H1 (cell line): ENCODE results near the gene NTMT1. TPM values are rescaled to one million over a fixed set of nuclear protein-coding genes. Genes with fewer than 3 reads are reported as not detected.

Source experiments
- CTCF ChIA-PET: fragments of 300-600 bp; sonication (Branson Sonifier 250); formaldehyde crosslinking; loops from one replicate; lab custom pipeline; 2021; ENCODE audit not compliant: partially characterized antibody; lab: Charles Lee
- POLR2A ChIA-PET: fragments of 300-600 bp; sonication (Branson Sonifier 250); formaldehyde crosslinking; loops from one replicate; lab custom pipeline; 2021; ENCODE audit warnings: inconsistent platforms; ENCODE audit not compliant: partially characterized antibody; lab: Charles Lee
- DNase-seq, 2 experiments: peaks; one replicate each; pipeline versions ENCODE4 v3.0.0 to v3.0.0-alpha.2; 2010 to 2022; ENCODE audit warnings: low spot score in 2 of 2, low read depth in 1 of 2, mixed read lengths in 1 of 2
- FAIRE-seq: peaks from 2 replicates; lab custom pipeline; 2011; peaks lifted over from hg19 to GRCh38; lab: Jason Lieb, UNC
- H2AFZ ChIP-seq: 2 replicates; pipeline ENCODE4 v1.8.1; 2012; ENCODE audit warnings: low read length, inconsistent platforms
- H2AK5ac ChIP-seq: 2 replicates; pipeline ENCODE4 v1.6.1; 2013; ENCODE audit warnings: low read depth, low read length
- H2BK120ac ChIP-seq: replicated peaks from 2 replicates; pipeline ENCODE3; 2013; ENCODE audit warnings: low read depth, low read length, inconsistent platforms
- H2BK12ac ChIP-seq: 2 replicates; pipeline ENCODE4 v1.6.1; 2013; ENCODE audit warnings: low read depth, low read length
- H2BK15ac ChIP-seq: 2 replicates; pipeline ENCODE4 v1.6.1; 2013; ENCODE audit warnings: low read length
- H2BK20ac ChIP-seq: 2 replicates; pipeline ENCODE4 v1.6.1; 2013; ENCODE audit warnings: low read length
- H2BK5ac ChIP-seq: 2 replicates; pipeline ENCODE4 v1.6.1; 2013; ENCODE audit warnings: low read depth, low read length
- H3K14ac ChIP-seq: 2 replicates; pipeline ENCODE4 v1.6.1; 2013; ENCODE audit warnings: inconsistent platforms; ENCODE audit not compliant: insufficient read length
- H3K18ac ChIP-seq: 2 replicates; pipeline ENCODE4 v1.6.1; 2013; ENCODE audit warnings: low read length; ENCODE audit errors: extremely low read depth
- H3K23ac ChIP-seq: 2 replicates; pipeline ENCODE4 v1.6.1; 2013; ENCODE audit warnings: inconsistent platforms; ENCODE audit not compliant: insufficient read length
- H3K23me2 ChIP-seq: 2 replicates; pipeline ENCODE4 v1.6.1; 2013; ENCODE audit warnings: low read depth, low read length
- H3K27ac ChIP-seq: 2 replicates; pipeline ENCODE4 v1.6.1; 2011; ENCODE audit warnings: low read depth, low read length, inconsistent platforms
- H3K27me3 ChIP-seq, 4 experiments: replicated peaks in 1 of 4; 1 replicate in 1 of 4; 2 replicates in 3 of 4; pipeline versions ENCODE4 v1.6.1 to v1.8.1; 2011 to 2013; ENCODE audit warnings: low read length in 3 of 4, mild to moderate bottlenecking in 3 of 4, inconsistent platforms in 2 of 4, mixed read lengths in 2 of 4, moderate library complexity in 1 of 4; ENCODE audit not compliant: control insufficient read depth in 3 of 4, insufficient read depth in 3 of 4; ENCODE audit errors: extremely low read depth in 1 of 4
- H3K36me3 ChIP-seq, 4 experiments: 2 replicates each; pipeline versions ENCODE4 v1.6.1 to v1.8.1; 2011 to 2013; ENCODE audit warnings: mild to moderate bottlenecking in 4 of 4, low read length in 3 of 4, moderate library complexity in 2 of 4, control low read depth in 1 of 4, inconsistent platforms in 1 of 4; ENCODE audit not compliant: insufficient read depth in 4 of 4, control insufficient read depth in 2 of 4
- H3K4ac ChIP-seq: replicated peaks from 2 replicates; pipeline ENCODE3; 2013; ENCODE audit warnings: low read length, low read depth, mixed read lengths, inconsistent platforms; ENCODE audit not compliant: insufficient read length
- H3K4me1 ChIP-seq, 4 experiments: replicated peaks in 1 of 4; 1 replicate in 1 of 4; 2 replicates in 3 of 4; pipeline versions ENCODE4 v1.6.1 to v1.8.1; 2011 to 2013; ENCODE audit warnings: low read length in 3 of 4, inconsistent platforms in 2 of 4, mixed read lengths in 1 of 4; ENCODE audit not compliant: insufficient read depth in 4 of 4, control insufficient read depth in 3 of 4
- H3K4me2 ChIP-seq, 2 experiments: 2 replicates each; pipeline versions ENCODE4 v1.6.1 to v1.8.1; 2011 to 2013; ENCODE audit warnings: low read depth in 2 of 2, low read length in 2 of 2, control low read depth in 1 of 2, inconsistent platforms in 1 of 2, mild to moderate bottlenecking in 1 of 2; ENCODE audit not compliant: insufficient read depth in 1 of 2
- H3K4me3 ChIP-seq, 4 experiments: fragments of 200-600, 300-600 bp in 1 of 4; sonication (generic), shearing (Covaris generic), sonication (Bioruptor Twin) in 1 of 4; 2 replicates each; pipeline versions ENCODE4 v1.5.1 to v1.8.1; 2011 to 2016; ENCODE audit warnings: low read length in 4 of 4, low read depth in 3 of 4, control low read depth in 2 of 4, inconsistent platforms in 2 of 4, mild to moderate bottlenecking in 2 of 4, mixed read lengths in 1 of 4, moderate library complexity in 1 of 4; ENCODE audit not compliant: insufficient read depth in 2 of 4; ENCODE audit errors: extremely low read depth in 1 of 4
- H3K56ac ChIP-seq: replicated peaks from 2 replicates; pipeline ENCODE3; 2013; ENCODE audit warnings: low read depth, mild to moderate bottlenecking, mixed read lengths, low read length, inconsistent platforms; ENCODE audit not compliant: insufficient read length
- H3K79me1 ChIP-seq: 2 replicates; pipeline ENCODE4 v1.6.1; 2013; ENCODE audit warnings: low read depth, low read length, control low read depth
- H3K79me2 ChIP-seq, 2 experiments: 2 replicates each; pipeline versions ENCODE4 v1.6.1 to v1.8.1; 2012 to 2013; ENCODE audit warnings: low read length in 2 of 2, mild to moderate bottlenecking in 2 of 2, inconsistent platforms in 1 of 2; ENCODE audit not compliant: insufficient read depth in 2 of 2, control insufficient read depth in 1 of 2
- H3K9ac ChIP-seq, 4 experiments: replicated peaks in 1 of 4; 1 replicate in 1 of 4; 2 replicates in 3 of 4; pipeline versions ENCODE4 v1.6.1 to v1.8.1; 2011 to 2013; ENCODE audit warnings: low read depth in 3 of 4, low read length in 3 of 4, control low read depth in 2 of 4, mild to moderate bottlenecking in 2 of 4, moderate library complexity in 2 of 4, inconsistent platforms in 1 of 4; ENCODE audit errors: extremely low read depth in 1 of 4
- H3K9me3 ChIP-seq, 2 experiments: 2 replicates each; pipeline versions ENCODE4 v1.6.1 to v1.8.1; 2012 to 2013; ENCODE audit warnings: mild to moderate bottlenecking in 2 of 2, moderate library complexity in 2 of 2, control low read depth in 1 of 2, inconsistent platforms in 1 of 2, low read depth in 1 of 2, low read length in 1 of 2, mixed read lengths in 1 of 2; ENCODE audit not compliant: insufficient read depth in 2 of 2
- H4K20me1 ChIP-seq, 2 experiments: replicated peaks in 1 of 2; 2 replicates each; pipeline versions ENCODE3 to v1.8.1; 2011 to 2013; ENCODE audit warnings: inconsistent platforms in 2 of 2, low read length in 2 of 2, mild to moderate bottlenecking in 1 of 2; ENCODE audit not compliant: insufficient read depth in 2 of 2, control insufficient read depth in 1 of 2
- H4K5ac ChIP-seq: 2 replicates; pipeline ENCODE4 v1.6.1; 2013; ENCODE audit warnings: low read length, low read depth, mixed read lengths, inconsistent platforms; ENCODE audit not compliant: insufficient read length
- H4K8ac ChIP-seq: 2 replicates; pipeline ENCODE4 v1.8.0; 2013; ENCODE audit warnings: mild to moderate bottlenecking, moderate library complexity, low read length, inconsistent platforms; ENCODE audit not compliant: insufficient read depth; ENCODE audit errors: extremely low read depth
- H4K91ac ChIP-seq: replicated peaks from 2 replicates; pipeline ENCODE3; 2013; ENCODE audit warnings: low read length, mixed read lengths, inconsistent platforms; ENCODE audit not compliant: insufficient read length
- BCL11A ChIP-seq, 2 experiments: IDR thresholded peaks; one replicate each; pipeline ENCODE4 v1.6.1; 2011; ENCODE audit warnings: low read depth in 2 of 2, low read length in 2 of 2, mild to moderate bottlenecking in 2 of 2
- GTF2F1 ChIP-seq: IDR thresholded peaks from 2 replicates; pipeline ENCODE4 v1.6.1; 2012; ENCODE audit warnings: low read depth, low read length, improper control_type of control experiment, borderline replicate concordance
- HDAC2 ChIP-seq, 2 experiments: fragments of 300-600 bp in 1 of 2; sonication (generic) in 1 of 2; IDR thresholded peaks; 2 replicates each; pipeline ENCODE4 v1.6.1; 2011 to 2012; ENCODE audit warnings: low read depth in 2 of 2, low read length in 2 of 2, mild to moderate bottlenecking in 2 of 2, moderate library complexity in 2 of 2, borderline replicate concordance in 1 of 2, inconsistent platforms in 1 of 2
- NANOG ChIP-seq: IDR thresholded peaks from 2 replicates; pipeline ENCODE4 v1.6.1; 2011; ENCODE audit warnings: low read length, low read depth, mild to moderate bottlenecking, inconsistent platforms; ENCODE audit not compliant: insufficient read depth, poor library complexity, severe bottlenecking
- PHF8 ChIP-seq: fragments of 200-600 bp; sonication (generic); conservative IDR thresholded peaks from 2 replicates; pipeline ENCODE4 v1.7.1; 2012; ENCODE audit warnings: low read depth, mild to moderate bottlenecking, inconsistent platforms, low read length, moderate library complexity
- SIX5 ChIP-seq: IDR thresholded peaks from 2 replicates; pipeline ENCODE4 v1.6.1; 2011; ENCODE audit warnings: mild to moderate bottlenecking, low read depth, low read length
- SUZ12 ChIP-seq: fragments of 200-600 bp; sonication (generic); IDR thresholded peaks from 2 replicates; pipeline ENCODE4 v1.6.1; 2012; ENCODE audit warnings: mild to moderate bottlenecking, inconsistent platforms, low read length, moderate library complexity, mixed read lengths
- WGBS, 2 experiments: shearing (Covaris generic) in 1 of 2; methylation state at CpG; one replicate each; pipeline versions ENCODE4 v1.1.6 to v1.1.7; 2013 to 2015; ENCODE audit warnings: low lambda C conversion rate in 2 of 2, mixed read lengths in 2 of 2, inconsistent platforms in 1 of 2, low coverage in 1 of 2, missing lambda C conversion rate in 1 of 2; ENCODE audit not compliant: insufficient replicate concordance in 2 of 2, insufficient coverage in 1 of 2, insufficient read length in 1 of 2; ENCODE audit errors: extremely low coverage in 1 of 2, missing lambda C conversion rate in 1 of 2; 5-methylcytosine and 5-hydroxymethylcytosine counted together
- polyA plus RNA-seq, 7 experiments: library from polyadenylated mRNA; depleted of rRNA in 3 of 7; stranded (reverse) in 5 of 7; unstranded in 2 of 7; fragments of >200 nt in 5 of 7; fragments of 200-250 nt in 2 of 7; gene quantifications; 1 replicate in 5 of 7; 2 replicates in 1 of 7; 4 replicates in 1 of 7; pipeline versions ENCODE4 v1.2.1 to v1.2.3, GENCODE V29; 2011 to 2013; ENCODE audit warnings: missing spikeins in 2 of 7, mixed read lengths in 2 of 7
- total RNA-seq: library from RNA; stranded (reverse); fragmentation: NEBNext Ultra II Directional; extraction: Animal tissue kit (Norgen Biotek cat#: 25700); gene quantifications from 2 replicates; pipeline ENCODE4 v1.2.1, GENCODE V29; 2021
- TF ChIP-seq, protein P1 (sequence below): IDR thresholded peaks from 2 replicates; pipeline ENCODE4 v1.6.1; 2011; ENCODE audit warnings: low read depth, mild to moderate bottlenecking, low read length; ENCODE audit not compliant: insufficient read depth
- TF ChIP-seq, protein P2 (sequence below): IDR thresholded peaks from 2 replicates; pipeline ENCODE4 v1.6.1; 2012; ENCODE audit warnings: inconsistent platforms
- TF ChIP-seq, protein P3 (sequence below): IDR thresholded peaks from 2 replicates; pipeline ENCODE4 v1.6.1; 2012; ENCODE audit warnings: inconsistent platforms

NTMT1 gene
- total and polyA plus RNA-seq, 2 of the 8 experiments (the other 6 are each of a cell fraction or from before 2014, with no cell fraction given) = 66.8 to 70.2 TPM

DNA sequence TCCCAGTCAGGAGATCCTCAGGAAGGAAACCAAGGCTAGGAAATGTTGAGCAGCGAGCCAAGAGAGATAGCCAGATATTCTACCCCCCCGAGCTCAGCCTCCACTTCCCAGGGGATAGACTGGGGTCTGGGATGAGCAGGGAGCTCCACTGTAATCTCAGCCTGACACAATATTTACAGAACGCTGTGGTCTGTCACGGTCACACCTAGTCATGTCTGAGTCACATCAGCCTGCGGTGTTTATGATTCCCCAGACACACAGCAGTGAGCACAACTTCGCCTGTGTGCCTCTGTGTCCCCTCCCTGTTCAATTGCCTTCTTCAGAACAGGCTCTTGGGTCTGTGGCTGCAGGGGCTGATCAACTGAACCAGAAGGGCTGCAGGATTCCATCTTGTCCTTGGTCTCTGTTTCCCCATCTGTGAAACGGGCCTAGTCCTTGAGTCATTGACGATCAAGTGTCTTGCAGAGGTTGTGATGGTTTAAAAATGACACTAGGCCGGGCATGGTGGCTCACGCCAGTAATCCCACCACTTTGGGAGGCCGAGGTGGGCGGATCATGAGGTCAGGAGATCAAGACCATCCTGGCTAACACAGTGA lies 30.9 kb downstream of the NTMT1 start:
- H3K4ac ChIP-seq = no peak overlapping the region
- H3K23ac ChIP-seq = no peak overlapping the region
- H3K79me1 ChIP-seq = no peaks in the 10 kb centered on the region
- H3K27me3 ChIP-seq = no peaks in the 10 kb centered on the region; a peak in 1 of 7 replicates
- 89% methylated on average over 12 of the region's 12 CpGs; no CpG with 5 or more reads in 1 of the 2 experiments for WGBS, 2 experiments
- no peak overlapping the region for H2BK20ac ChIP-seq
- H3K36me3 ChIP-seq = no peaks in the 10 kb centered on the region
- H3K23me2 ChIP-seq = no peaks in the 10 kb centered on the region
- H3K18ac ChIP-seq = no peak overlapping the region
- no peak overlapping the region for H3K14ac ChIP-seq
- no peak overlapping the region for H4K5ac ChIP-seq
- POLR2A ChIA-PET = interaction anchor here (1.4 kb wide), 1 partner anchor 13 kb away, joined by 3 read pairs; no protein-coding TSS in a partner anchor
- H2BK5ac ChIP-seq = no peak overlapping the region
- no peak overlapping the region for H2BK120ac ChIP-seq
- CTCF ChIA-PET = interaction anchor here (1.1 to 3.3 kb wide), 7 partner anchors 10 to 133 kb away, joined by 4 to 14 read pairs (median 5); no protein-coding TSS in a partner anchor
- no peak overlapping the region for H3K9ac ChIP-seq
- no peak for DNase-seq
- no peak overlapping the region for H2BK15ac ChIP-seq
- no peak overlapping the region for H4K91ac ChIP-seq
- no peaks in the 10 kb centered on the region for H3K9me3 ChIP-seq
- H3K4me3 ChIP-seq = no peak overlapping the region
- H3K4me1 ChIP-seq = no peaks in the 10 kb centered on the region
- no peak for FAIRE-seq
- H3K27ac ChIP-seq = no peak overlapping the region
- H3K4me2 ChIP-seq = no peak overlapping the region
- H2AK5ac ChIP-seq = no peak overlapping the region
- H2AFZ ChIP-seq = no peak overlapping the region
- no peak overlapping the region for H2BK12ac ChIP-seq
- no peak overlapping the region for H3K56ac ChIP-seq
- H4K8ac ChIP-seq = no peak overlapping the region
- no peaks in the 10 kb centered on the region for H3K79me2 ChIP-seq
- no peaks in the 10 kb centered on the region for H4K20me1 ChIP-seq
- TF ChIP-seq NANOG = no peak
- TF ChIP-seq, protein P1, sequence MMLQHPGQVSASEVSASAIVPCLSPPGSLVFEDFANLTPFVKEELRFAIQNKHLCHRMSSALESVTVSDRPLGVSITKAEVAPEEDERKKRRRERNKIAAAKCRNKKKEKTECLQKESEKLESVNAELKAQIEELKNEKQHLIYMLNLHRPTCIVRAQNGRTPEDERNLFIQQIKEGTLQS = no peak
- TF ChIP-seq, protein P2, sequence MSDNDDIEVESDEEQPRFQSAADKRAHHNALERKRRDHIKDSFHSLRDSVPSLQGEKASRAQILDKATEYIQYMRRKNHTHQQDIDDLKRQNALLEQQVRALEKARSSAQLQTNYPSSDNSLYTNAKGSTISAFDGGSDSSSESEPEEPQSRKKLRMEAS = no peak
- TF ChIP-seq SUZ12 = no peak
- TF ChIP-seq BCL11A (IDR thresholded peaks at IDR 0.05; ENCODE audit: low read depth in 2 of 2, low read length in 2 of 2) = no peak
- TF ChIP-seq HDAC2 (IDR thresholded peaks at IDR 0.05; ENCODE audit: borderline replicate concordance in 1 of 2, low read depth in 2 of 2, low read length in 2 of 2) = no peak
- no peak for TF ChIP-seq SIX5
- TF ChIP-seq GTF2F1 = no peak
- no peak for TF ChIP-seq PHF8
- TF ChIP-seq, protein P3, sequence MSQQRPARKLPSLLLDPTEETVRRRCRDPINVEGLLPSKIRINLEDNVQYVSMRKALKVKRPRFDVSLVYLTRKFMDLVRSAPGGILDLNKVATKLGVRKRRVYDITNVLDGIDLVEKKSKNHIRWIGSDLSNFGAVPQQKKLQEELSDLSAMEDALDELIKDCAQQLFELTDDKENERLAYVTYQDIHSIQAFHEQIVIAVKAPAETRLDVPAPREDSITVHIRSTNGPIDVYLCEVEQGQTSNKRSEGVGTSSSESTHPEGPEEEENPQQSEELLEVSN = no peak
